IPS-NIHi7 (cell line): Measurements from ENCODE around the gene FAM114A2.
"Not testable (repeated sequence)": the region's sequence is repeated elsewhere in the genome, so short reads cannot be mapped to it uniquely, and the experiment has no call there.

ENCODE experiments used
- DNase-seq: peaks from one replicate; pipeline ENCODE4 v3.0.0; 2012; ENCODE audit warnings: mixed read lengths; ENCODE audit errors: extremely low spot score

Gene FAM114A2

GRCh38 chr5:154049636-154050035, 10.9 kb upstream of the FAM114A2 start:
- no peak for DNase-seq

GRCh38 chr5:154047324-154047723, 8.6 kb upstream of the FAM114A2 start:
- DNase-seq, result no peak

- no peak for DNase-seq
Observed at GRCh38 chr5:154046486-154046885, 7.8 kb upstream of the FAM114A2 start.

- DNase-seq, result no peak
Observed at GRCh38 chr5:154044581-154044980, 5.9 kb upstream of the FAM114A2 start.

GRCh38 chr5:154044099-154044498, 5.4 kb upstream of the FAM114A2 start:
- DNase-seq, result no peak

GRCh38 chr5:154042766-154043165, 4.1 kb upstream of the FAM114A2 start:
- DNase-seq, result no peak

- DNase-seq, result no peak
Observed at GRCh38 chr5:154039458-154039829, 734 bp upstream of the FAM114A2 start.

- peak; percentile 43 for DNase-seq
Observed at GRCh38 chr5:154038261-154038706, 426 bp downstream of the FAM114A2 start.

GRCh38 chr5:154034944-154035343, 3.8 kb downstream of the FAM114A2 start:
- DNase-seq, result no peak

GRCh38 chr5:154031937-154032489, 6.7 kb downstream of the FAM114A2 start:
- DNase-seq, result no peak

- DNase-seq, result no peak
Observed at GRCh38 chr5:154025951-154026350, 12.8 kb downstream of the FAM114A2 start.

GRCh38 chr5:154018919-154019318, 19.8 kb downstream of the FAM114A2 start:
- DNase-seq, result not testable (repeated sequence)

GRCh38 chr5:154015071-154015693, 23.5 kb downstream of the FAM114A2 start:
- DNase-seq, result no peak

- no peak for DNase-seq
Observed at GRCh38 chr5:154010660-154011059, 28.1 kb downstream of the FAM114A2 start.

- DNase-seq, result no peak
Observed at GRCh38 chr5:154005648-154006047, 33.1 kb downstream of the FAM114A2 start.

GRCh38 chr5:154002511-154003020, 36.1 kb downstream of the FAM114A2 start:
- no peak for DNase-seq

GRCh38 chr5:154002093-154002492, 36.6 kb downstream of the FAM114A2 start:
- DNase-seq, result no peak

- DNase-seq, result no peak
Observed at GRCh38 chr5:154000703-154001102, 38.0 kb downstream of the FAM114A2 start.

- DNase-seq, result no peak
Observed at GRCh38 chr5:153999995-154000394, 38.7 kb downstream of the FAM114A2 start.

GRCh38 chr5:153998768-153999167, 39.9 kb downstream of the FAM114A2 start:
- no peak for DNase-seq

GRCh38 chr5:153998010-153998409, 40.7 kb downstream of the FAM114A2 start:
- no peak for DNase-seq

- no peak for DNase-seq
Observed at GRCh38 chr5:153991168-153991567, 47.5 kb downstream of the FAM114A2 start.

GRCh38 chr5:153988510-153988909, 50.2 kb downstream of the FAM114A2 start:
- DNase-seq, result no peak

- no peak for DNase-seq
Observed at GRCh38 chr5:153987301-153987700, 51.4 kb downstream of the FAM114A2 start.
